ENCODE measurements around the gene MCIDAS. TPM values are rescaled to one million over a fixed set of nuclear protein-coding genes. Genes with fewer than 3 reads are reported as not detected.

Gene MCIDAS
- total and polyA plus RNA-seq, 2 of the 4 experiments (the other 2 are of a cell fraction), result not detected

DNA sequence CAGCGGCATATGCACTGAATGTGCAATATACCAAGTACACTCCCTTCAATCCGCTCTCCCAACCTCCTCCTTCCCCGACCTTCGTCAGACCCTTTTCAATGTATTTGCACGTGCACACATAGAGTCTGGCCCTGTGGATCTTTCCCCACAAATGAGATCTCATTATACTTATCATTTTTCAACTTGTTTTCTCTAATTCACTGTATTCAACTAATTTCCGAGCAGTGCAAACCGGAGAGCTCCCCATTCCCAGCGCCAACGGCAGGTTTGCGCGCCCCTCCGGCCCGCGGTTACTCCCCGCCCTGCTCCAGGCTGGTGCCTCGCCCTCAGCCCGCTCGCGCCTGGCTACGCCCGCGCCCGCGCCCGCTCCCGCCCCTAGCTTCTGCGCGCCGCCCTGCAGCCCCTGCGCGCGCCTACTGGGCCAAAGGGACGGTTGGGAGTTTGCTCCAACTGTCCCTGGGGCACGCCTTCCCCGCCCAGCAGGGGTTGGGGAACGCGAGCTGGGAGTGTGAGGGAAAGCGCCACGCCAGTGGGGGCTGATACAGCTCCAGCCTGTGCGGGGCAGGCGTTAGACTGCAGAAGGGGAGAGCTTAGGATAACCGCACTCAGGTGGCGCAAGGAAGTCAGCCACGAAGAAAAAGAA, 50.8 kb downstream of the MCIDAS start:
- POLR2A ChIA-PET (ENCODE audit: unreplicated experiment), result interaction anchor here (0.8 kb wide), 1 partner anchor 12 kb away, joined by 3 read pairs; no protein-coding TSS in a partner anchor
- in situ Hi-C loops (cut with MboI; ENCODE audit: low sequenced_read_pairs) (no loop called here), dilution Hi-C loops (cut with HindIII; ENCODE audit: low sequenced_read_pairs, unreplicated experiment) (no loop called here)

More for the DNA sequence above, 50.8 kb downstream of the MCIDAS start:
- H2BK120ac ChIP-seq (ENCODE audit: low read depth, low read length), result no peak overlapping the region
- H3K4me2 ChIP-seq (ENCODE audit: low read depth, low read length), result peak overlapping the region; percentile 98
- H3K56ac ChIP-seq (ENCODE audit: extremely low read depth, insufficient read depth, low read length), result no peak overlapping the region
- TF ChIP-seq RFX5 (IDR thresholded peaks at IDR 0.05; ENCODE audit: low read depth, low read length), result no peak
- TF ChIP-seq, protein P1, sequence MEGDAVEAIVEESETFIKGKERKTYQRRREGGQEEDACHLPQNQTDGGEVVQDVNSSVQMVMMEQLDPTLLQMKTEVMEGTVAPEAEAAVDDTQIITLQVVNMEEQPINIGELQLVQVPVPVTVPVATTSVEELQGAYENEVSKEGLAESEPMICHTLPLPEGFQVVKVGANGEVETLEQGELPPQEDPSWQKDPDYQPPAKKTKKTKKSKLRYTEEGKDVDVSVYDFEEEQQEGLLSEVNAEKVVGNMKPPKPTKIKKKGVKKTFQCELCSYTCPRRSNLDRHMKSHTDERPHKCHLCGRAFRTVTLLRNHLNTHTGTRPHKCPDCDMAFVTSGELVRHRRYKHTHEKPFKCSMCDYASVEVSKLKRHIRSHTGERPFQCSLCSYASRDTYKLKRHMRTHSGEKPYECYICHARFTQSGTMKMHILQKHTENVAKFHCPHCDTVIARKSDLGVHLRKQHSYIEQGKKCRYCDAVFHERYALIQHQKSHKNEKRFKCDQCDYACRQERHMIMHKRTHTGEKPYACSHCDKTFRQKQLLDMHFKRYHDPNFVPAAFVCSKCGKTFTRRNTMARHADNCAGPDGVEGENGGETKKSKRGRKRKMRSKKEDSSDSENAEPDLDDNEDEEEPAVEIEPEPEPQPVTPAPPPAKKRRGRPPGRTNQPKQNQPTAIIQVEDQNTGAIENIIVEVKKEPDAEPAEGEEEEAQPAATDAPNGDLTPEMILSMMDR (conservative IDR thresholded peaks at IDR 0.05; ENCODE audit: low read depth, low read length), result 0 out of 2 replicates have a peak, but pooled peaks have one; percentile 7
- H3K27ac ChIP-seq (ENCODE audit: insufficient read depth, low read length), result no peak overlapping the region
- peak overlapping the region; percentile 37; the same call in 1 of the 2 replicates for H3K4me3 ChIP-seq (ENCODE audit: insufficient read depth, low read depth, low read length)
- WGBS, 2 experiments (ENCODE audit: extremely low coverage in 2 of 2, insufficient read length in 1 of 2), result 0% methylated on average over 18 of the region's 44 CpGs; no CpG with 5 or more reads in 1 of the 2 experiments
- no peak overlapping the region for H2BK20ac ChIP-seq (ENCODE audit: low read depth, low read length)
- peak overlapping the region; percentile 81 for H2AFZ ChIP-seq (replicated peaks; ENCODE audit: low read length, poor library complexity)
- DNase-seq (no peak), ATAC-seq (ENCODE audit: low read depth) (peak; percentile 51)
- BruUV-seq (replicated peaks), result no TSS peak
- no peak overlapping the region for H3K14ac ChIP-seq (replicated peaks; ENCODE audit: low read depth, low read length)
- no peaks in the 10 kb centered on the region; the same call in 1 of the 2 replicates for H3K9me1 ChIP-seq (ENCODE audit: insufficient read depth, low read length)
- H2BK5ac ChIP-seq (ENCODE audit: low read depth, low read length, poor library complexity, severe bottlenecking), result no peak overlapping the region
- H3K9ac ChIP-seq (ENCODE audit: low read depth, low read length), result no peak overlapping the region
- no peak overlapping the region for H3K23ac ChIP-seq (ENCODE audit: low read depth, low read length)
- H3K27me3 ChIP-seq (ENCODE audit: control insufficient read depth, insufficient read depth, low read length), result peaks cover 60% of the 10 kb centered on the region
- intact Hi-C loops (cut with micrococcal nuclease), result loop anchor here (5.0 kb wide), 1 partner anchor 46 kb away; no protein-coding TSS in a partner anchor
- no peak overlapping the region for H4K5ac ChIP-seq (ENCODE audit: low read depth, low read length)
- H4K91ac ChIP-seq (ENCODE audit: insufficient read depth, low read depth, low read length), result no peak overlapping the region
- no peak overlapping the region for H3K4ac ChIP-seq (ENCODE audit: low read depth, low read length)
- no peak overlapping the region for H2BK15ac ChIP-seq (ENCODE audit: low read depth, low read length)
- CTCF ChIA-PET, result interaction anchor here (0.6 to 0.7 kb wide), 3 partner anchors 21 to 1566 kb away, joined by 3 read pairs; no protein-coding TSS in a partner anchor
- peaks cover 6% of the 10 kb centered on the region; the same call in 1 of the 2 replicates for H4K20me1 ChIP-seq (ENCODE audit: insufficient read depth, low read length)
- peaks cover 2% of the 10 kb centered on the region for H3K9me3 ChIP-seq (ENCODE audit: control insufficient read depth, insufficient read depth, low read length)
- H3K79me1 ChIP-seq (ENCODE audit: low read depth in 1 of 2, low read length in 2 of 2), result no peaks in the 10 kb centered on the region
- no peak overlapping the region for H3K18ac ChIP-seq (ENCODE audit: low read depth, low read length)
- H3K4me1 ChIP-seq (ENCODE audit: control insufficient read depth, insufficient read depth, low read length), result peaks cover 7% of the 10 kb centered on the region
- no peaks in the 10 kb centered on the region for H3K36me3 ChIP-seq (ENCODE audit: control insufficient read depth, insufficient read depth, low read length)
- no peak overlapping the region for H4K8ac ChIP-seq (ENCODE audit: low read depth in 2 of 2, low read length in 2 of 2)
- no peak overlapping the region for H2AK5ac ChIP-seq (ENCODE audit: low read depth, low read length)
- peak overlapping the region; percentile 42 for H2AK9ac ChIP-seq (replicated peaks; ENCODE audit: low read depth, low read length, poor library complexity)

Measured in IMR-90 (cell line).